Stimulated activated naive CD4-positive, alpha-beta T cell (primary cell): ENCODE data around the gene PLCXD1.
"Not testable (repeated sequence)": the region's sequence is repeated elsewhere in the genome, so short reads cannot be mapped to it uniquely, and the experiment has no call there.

Source experiments
- DNase-seq, 6 experiments: peaks; one replicate each; lab custom pipeline; 2025; lab: John Stamatoyannopoulos, UW

Gene PLCXD1

DNA sequence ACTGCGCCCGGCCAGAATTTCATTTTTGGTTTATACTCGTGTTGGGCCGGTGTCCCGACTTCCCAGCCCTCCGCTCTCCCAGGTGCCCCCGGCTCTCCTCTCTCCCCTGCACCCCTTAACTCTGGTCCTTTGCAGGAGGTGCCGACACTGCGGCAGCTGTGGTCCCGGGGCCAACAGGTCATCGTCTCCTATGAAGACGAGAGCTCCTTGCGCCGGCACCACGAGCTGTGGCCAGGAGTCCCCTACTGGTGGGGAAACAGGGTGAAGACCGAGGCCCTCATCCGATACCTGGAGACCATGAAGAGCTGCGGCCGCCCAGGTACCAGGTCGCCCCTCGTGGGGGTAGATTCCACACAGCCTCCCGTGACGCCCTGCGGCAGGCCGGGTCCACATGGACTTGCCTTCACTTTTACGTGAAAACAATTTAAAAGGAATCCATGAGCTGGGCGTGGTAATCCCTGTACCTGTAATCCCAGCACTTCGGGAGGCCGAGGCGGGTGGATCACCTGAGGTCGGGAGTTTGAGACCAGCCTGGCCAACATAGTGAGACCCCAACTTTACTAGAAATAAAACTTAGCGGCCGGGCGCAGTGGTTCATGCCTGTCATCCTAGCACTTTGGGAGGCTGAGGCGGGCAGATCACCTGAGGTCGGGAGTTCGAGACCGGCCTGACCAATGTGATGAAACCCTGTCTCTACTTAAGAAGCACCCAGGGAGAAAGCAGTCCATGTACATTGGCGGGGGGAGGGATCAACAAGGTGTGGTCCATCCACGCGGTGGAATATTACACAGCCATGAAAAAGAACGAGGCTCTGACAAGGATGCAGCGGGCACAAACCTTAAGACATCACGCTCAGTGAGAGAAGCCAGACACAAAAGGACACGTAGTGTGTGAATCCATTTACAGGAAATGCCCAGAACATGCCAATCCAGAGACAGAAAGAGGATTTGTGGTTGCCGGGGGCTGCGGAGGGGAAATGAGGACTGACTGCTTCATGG, 12.0 kb downstream of the PLCXD1 start:
- DNase-seq = no peak

DNA sequence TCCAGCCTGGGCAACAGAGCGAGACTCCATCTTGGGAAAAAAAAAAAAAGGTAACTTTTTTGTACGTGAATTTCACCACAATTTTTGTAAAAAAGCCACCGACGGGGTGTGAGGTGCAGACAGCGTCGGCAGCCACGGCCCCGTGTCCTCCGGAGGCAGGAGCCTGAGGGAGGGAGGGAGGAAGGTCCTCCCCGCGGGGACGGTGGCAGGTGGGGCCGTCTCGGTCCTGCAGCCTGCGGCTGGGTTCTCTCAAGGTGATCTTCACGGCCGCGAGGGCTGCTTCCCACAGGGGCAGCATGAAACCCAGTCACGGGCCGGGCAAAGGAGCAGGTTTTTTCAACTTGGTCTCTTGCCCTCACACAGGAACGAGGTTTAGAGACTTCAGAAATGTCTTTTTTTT, 14.0 kb downstream of the PLCXD1 start:
- no peak for DNase-seq

DNA sequence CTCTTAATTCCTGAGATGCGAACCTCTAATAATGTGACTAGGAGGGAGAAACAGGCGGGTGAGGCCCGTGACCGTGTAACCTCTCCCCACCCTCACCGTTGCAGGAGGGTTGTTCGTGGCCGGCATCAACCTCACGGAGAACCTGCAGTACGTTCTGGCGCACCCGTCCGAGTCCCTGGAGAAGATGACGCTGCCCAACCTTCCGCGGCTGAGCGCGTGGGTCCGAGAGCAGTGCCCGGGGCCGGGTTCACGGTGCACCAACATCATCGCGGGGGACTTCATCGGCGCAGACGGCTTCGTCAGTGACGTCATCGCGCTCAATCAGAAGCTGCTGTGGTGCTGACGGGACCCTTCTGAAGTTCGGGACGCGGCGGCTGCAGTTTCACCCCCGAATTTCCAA, 17.8 kb downstream of the PLCXD1 start:
- no peak for DNase-seq

DNA sequence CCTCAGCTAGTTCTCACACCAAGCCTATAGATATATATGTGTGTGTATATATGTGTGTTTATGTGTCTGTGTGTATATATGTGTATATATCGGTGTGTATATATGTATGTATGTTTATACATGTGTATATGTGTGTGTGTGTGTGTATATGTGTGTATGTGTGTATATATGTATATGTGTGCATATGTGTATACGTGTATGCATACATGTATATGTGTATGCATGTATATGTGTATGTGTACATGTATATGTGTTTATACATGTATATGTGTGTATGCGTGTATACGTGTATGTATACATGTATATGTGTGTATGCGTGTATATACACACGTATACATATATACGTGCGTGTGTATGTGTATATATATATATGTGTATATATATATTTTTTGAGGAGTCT, 19.2 kb downstream of the PLCXD1 start:
- DNase-seq = no peak

DNA sequence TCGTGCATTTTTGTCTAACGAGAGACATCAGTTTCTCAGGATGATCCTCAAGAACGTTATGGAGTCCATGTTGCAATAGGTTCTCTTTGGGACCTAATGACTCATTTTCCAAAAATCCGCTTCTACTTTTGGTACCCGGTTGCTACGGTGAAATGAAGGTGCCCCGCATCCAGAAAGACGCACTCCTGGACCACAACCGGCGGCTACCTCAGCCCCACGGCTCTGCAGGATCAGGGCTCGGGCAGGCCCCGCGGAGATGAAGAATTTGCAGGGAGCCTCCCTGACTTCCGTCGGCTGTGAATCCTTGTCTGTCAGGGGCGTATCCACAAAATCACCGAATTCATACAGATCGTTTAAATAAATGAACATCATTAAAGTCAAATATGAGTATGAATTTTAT, 21.8 kb downstream of the PLCXD1 start:
- DNase-seq = no peak

DNA sequence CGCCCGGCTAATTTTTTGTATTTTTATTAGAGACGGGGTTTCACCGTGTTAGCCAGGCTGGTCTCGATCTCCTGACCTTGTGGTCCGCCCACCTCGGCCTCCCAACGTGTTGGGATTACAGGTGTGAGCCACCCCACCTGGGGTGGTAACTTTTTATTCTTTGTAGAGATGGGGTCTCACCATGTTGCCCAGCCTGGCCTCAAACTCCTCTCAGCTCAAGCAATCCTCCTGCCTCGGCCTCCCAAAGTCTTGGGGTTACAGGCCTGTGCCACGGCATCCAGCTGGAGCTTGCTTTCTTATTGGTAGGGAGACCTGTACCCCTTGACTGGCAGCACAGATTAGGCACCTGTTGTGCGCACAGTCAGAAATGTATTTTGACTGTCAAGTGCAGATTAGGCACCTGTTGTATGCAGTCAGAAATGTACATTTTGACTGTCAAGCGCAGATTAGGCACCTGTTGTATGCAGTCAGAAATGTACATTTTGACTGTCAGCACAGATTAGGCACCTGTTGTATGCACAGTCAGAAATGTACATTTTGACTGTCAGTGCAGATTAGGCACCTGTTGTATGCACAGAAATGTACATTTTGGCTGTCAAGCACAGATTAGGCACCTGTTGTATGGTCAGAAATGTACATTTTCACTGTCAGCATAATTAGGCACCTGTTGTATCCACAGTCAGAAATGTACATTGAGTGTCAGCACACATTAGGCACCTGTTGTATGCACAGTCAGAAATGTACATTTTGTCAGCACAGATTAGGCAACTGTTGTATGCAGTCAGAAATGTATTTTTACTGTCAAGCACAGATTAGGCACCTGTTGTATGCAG, 24.8 kb downstream of the PLCXD1 start:
- not testable (repeated sequence) for DNase-seq

DNA sequence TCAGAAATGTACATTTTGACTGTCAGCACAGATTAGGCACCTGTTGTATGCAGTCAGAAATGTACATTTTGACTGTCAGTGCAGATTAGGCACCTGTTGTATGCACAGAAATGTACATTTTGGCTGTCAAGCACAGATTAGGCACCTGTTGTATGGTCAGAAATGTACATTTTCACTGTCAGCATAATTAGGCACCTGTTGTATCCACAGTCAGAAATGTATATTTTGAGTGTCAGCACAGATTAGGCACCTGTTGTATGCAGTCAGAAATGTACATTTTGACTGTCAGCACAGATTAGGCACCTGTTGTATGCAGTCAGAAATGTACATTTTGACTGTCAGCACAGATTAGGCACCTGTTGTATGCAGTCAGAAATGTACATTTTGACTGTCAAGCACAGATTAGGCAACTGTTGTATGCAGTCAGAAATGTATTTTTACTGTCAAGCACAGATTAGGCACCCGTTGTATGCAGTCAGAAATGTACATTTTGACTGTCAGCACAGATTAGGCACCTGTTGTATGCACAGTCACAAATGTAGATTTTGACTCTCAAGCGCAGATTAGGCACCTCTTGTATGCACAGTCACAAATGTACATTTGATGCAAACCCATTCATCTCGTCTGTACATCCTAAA, 25.6 kb downstream of the PLCXD1 start:
- not testable (repeated sequence) for DNase-seq

DNA sequence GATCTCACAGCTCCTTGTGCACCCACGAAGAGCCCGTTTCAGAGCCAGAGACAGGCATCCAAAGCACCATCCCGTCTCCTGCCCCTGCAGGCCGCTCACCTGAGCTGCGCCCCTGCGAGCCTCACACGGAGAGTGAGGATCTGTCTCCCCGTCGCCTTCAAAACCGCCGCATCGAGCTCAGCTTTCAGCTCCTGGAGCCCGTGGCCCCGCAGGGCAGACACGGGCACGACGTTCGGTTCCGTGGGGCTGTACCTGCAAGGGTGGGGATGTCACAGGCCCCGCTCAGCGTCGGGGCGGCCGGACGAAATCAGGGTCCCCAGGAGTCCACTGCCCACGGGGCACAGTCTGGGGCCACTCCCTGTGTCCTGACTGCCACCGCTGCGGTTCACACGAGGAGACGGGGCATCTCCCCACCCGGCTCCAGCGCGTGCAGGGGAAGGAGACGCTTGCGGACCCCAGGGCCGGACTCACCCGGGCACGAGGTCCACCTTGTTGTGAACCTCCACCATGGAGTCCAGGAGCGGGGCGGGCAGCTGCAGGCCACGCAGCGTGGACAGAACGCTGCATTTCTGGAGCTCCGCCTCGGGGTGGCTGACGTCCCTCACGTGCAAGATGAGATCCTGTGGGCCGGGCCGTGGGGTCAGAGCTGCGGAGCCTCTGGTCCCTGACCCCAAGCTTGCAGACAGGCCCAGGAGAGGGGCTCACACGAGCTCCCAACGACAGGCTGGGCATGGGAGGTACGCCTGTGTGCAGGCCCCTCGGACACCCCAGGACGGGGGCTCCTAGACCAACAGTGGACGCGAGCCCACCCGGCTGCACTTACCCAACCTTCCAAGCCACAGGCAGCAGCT, 26.3 kb downstream of the PLCXD1 start:
- DNase-seq = no peak

DNA sequence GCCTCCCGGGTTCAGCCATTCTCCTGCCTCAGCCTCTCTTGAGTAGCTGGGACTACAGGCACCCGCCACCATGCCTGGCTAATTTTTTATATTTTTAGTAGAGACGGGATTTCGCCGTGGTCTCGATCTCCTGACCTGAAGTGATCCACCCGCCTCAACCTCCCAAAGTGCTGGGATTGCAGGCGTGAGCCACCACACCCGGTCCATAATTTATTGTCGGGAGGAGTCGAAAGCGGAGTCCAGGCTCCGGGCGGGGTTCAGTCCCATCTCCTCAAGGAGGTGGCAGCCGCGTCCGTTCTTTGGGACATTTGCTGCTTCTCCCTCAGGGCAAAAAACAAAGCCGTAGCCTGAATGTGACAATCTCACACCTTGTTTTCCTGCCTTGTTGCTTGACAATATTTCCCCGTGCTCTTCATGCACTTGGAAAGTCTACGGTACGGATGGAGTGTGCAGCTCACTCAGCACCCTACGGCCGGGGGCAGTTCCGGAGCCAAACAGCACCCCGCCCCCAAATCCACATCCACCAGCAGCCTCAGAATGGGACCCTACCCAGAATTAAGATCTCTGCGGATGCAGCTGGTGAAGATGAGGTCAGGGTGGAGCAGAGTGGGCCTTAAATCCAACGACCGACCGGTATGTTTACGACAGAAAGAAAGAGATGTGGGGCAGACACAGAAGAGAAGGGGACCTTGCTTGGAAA, 27.8 kb downstream of the PLCXD1 start:
- no peak for DNase-seq

DNA sequence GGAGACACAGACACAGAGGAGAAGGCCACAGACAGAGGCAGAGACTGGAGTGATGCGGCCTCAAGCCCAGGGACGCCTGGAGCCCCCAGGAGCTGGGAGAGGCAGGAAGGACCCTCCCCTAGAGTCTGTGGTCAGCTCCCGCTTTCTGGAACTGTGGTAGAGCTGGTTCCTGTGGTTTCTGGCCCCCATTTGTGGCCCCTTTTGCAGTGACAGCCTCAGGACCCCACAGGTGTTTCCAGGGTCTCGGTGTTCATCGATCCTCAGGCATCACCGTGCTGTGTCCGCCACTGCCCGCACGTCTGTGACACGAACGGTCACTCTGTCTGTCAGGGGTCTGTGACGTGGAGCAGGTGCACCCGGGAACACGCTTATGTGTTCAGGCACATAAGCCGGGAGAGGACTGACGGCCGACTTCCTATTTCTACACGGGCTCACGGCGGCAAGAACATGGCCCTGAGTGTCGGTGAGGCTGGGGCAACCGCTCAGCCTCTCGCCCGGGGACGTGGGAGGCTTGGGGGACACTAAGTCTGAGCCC, 29.5 kb downstream of the PLCXD1 start:
- DNase-seq = no peak

DNA sequence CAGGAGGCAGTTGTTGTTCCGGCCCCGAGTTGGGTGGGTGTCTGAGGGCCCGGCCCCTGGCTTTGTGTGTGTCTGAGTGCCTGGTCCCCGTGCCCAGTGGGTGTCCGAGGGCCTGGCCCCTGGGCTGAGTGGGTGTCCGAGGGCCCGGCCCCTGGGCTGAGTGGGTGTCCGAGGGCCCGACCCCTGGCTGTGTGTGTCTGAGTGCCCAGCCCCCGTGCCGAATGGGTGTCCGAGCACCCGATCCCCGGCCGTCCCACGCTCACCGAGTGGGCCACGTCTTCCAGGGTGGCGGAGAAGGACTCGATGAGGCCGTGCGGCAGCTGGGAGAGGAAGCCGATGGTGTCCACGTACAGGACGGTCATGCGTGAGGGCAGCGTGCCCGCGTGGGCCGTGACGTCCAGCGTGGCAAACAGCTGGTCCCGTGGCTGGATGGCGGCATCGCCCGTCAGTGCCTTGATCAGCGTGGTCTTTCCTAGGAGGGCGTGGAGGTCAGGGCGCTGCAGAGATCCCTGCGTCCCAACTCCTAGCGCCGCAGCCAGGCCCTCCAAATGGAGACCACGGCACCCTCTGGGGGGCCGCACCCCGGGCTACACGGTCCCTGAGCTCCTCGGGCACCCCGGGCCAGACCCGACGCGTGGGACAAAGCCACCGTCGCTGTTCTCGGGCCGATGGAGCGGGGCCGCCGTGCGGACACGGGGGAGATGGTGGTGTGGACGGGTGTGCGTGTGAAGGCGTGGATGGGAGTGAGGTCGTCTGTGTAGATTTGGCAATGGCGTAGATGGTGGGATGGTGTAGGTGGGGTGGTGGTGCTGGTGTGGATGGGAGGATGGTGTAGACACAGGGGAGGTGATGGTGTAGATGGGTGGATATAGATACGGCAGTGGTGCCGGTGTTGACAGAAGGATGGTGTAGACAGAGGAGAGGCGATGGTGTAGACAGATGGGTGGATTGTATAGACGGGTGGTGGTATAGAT, 30.3 kb downstream of the PLCXD1 start:
- DNase-seq = no peak

DNA sequence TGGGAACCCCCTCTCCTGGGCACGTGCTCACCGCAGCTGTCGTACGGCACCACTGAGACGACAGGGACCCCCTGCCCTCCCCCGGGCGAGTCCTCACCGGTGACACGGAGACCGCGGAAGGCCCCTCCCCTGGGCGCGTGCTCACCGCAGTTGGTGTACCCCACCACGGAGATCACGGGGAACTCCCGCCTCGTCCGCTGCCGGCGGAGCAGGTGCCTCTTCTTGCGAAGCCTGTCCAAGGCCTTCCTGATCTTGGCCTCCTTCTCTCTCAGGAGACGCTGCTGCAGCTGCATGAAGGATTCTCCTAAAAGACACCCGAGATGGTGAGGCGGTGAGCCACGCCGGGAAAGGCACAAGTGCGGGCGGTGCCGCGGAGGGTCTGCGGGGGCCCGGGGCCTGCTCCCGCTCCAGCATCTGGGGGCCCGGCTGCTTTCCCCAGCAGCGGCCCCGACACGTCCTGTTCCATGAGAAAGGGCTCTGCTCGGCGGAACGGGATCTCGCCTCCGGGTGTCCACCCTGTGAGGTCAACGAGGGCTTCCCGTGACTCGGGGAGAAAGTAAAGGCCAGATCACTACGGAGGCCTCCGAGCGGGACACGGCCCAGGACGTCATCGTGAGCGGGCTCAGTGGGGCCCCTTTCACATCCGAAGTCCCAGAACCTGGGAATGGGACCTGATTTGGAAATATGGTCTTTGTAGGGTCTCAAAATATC, 31.6 kb downstream of the PLCXD1 start:
- DNase-seq = no peak

DNA sequence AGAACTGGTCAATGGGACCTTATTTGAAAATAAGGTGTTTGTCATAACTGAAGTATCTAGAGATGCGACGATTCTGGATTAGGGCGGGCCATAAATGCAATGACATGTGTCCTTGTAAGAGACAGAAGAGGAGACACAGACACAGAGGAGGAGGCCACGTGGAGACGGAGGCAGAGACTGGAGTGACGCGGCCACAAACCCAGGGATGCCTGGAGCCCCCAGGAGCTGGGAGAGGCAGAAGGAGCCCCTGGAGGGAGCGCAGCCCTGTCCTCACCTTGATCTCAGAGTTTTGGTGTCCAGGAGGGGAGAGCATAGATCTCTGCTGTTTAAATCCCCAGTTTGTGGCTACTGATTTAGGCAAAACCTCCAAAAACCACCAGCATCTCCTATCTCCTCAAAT, 32.4 kb downstream of the PLCXD1 start:
- DNase-seq = no peak

DNA sequence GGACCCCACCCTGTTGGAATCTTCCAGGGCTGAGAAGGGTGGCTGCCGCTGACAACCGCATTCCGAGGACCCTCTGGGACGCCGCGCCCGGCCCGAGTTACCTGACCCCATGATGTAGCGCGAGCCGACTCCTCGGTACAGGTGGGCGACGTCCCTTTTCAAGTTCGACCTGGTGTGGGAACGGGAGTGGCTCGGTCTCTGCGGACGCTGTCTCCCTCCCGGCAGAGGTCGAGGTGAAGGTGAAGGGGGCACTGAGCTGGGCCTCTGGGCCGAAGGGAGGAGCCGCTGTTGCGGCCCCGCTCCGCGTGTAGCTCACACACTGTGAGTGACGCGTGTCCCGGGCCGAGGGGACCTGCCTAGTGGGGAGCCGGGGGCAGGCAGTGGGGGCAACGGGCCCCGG, 32.9 kb downstream of the PLCXD1 start:
- no peak for DNase-seq

DNA sequence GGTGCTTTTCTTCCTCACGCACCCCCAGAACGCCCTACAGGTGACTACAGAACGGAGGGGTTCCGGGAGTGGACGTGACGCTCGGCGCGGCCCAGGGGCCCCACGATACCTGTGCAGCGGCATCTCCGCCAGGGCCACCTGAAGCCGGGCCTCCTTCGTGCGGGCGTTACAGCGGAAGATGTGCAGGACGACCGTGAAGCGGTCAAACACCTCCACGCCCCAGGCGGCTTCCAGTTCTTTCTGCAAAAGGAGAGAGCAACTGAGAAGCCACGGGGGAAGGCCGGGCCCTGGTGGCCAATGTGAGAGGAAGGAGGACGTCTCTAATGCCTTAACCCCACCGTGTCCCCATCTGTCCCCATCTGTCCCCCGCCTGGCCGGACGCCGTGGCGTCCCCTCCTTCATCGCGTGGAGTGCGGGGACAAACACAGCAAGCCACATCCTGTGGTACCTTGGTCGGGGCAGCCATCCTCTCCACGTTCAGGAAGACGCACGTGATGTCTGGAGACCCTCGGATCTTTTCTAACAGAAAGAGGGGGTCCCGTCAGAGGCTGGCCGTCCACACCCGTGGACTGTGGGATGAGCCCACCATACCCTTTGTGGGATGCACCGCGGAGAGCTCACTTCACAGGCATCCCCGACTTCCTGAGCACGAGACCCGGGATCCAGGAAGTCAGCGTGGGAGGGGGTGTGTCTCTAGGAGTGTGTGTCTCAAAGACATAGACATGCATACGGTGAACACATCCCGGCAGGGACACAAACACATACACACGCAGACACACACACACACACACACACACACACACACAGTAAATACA, 33.8 kb downstream of the PLCXD1 start:
- DNase-seq = no peak

DNA sequence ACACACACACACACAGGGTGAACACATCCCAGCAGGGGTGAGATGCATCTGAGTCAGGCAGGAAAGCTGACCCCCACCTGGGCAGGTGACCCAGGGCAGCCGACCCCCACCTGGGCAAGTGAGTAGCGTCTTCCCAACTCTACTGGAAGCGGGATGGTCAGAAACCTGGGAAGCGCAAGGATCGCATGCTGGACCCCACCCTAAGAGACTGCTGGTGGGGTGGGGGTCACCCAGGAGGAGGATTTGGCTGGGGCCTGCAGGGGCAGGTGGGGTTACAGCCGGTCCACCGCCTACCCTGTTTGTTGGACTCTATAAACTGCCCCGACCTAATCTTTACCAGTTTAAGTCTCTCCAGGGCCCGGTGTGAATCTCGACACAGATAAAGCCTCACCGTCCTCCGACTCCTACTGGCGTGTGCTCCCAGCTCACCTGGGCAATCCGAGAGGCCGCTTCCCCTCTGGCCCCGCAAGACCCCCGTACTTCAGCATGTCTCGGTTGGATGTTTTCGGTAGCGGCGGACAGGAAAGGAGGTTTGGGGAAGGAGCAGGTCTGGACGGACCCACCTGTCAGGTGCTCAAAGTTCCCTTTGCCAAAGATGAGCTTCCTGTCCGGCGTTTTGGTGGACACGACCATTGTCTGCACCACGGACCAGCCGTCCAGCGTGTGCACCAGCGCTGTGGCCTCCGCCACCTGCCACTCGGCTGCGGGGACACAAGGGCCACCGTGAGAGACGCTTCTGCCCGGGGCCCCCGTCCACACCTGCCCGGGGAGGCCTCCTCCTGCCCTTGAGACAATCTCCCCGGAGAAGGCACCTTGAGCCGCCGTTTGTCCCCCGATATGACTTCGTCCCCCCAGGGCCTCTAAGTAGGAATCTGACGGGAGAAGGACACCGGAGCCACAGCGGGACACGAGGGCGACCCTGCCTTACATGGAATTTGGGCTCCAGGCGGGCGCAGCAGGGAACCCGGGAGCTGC, 35.5 kb downstream of the PLCXD1 start:
- no peak for DNase-seq
